Subcutaneous abdominal adipose tissue (tissue), 5 donors: ENCODE results near the gene PRUNE2.
A peak's percentile ranks its signal among the peaks of the same experiment; 100 is the strongest.

ENCODE experiments used
- H3K27ac ChIP-seq: one replicate; pipeline ENCODE4 v1.7.0; 2013; ENCODE audit warnings: low read depth, mild to moderate bottlenecking, inconsistent platforms, low read length, moderate library complexity
- H3K27me3 ChIP-seq, 5 donors: one replicate each; pipeline ENCODE4 v1.7.0; 2013; ENCODE audit warnings: low read length in 5 of 5, inconsistent platforms in 1 of 5; ENCODE audit not compliant: control insufficient read depth in 5 of 5, insufficient read depth in 4 of 5
- H3K36me3 ChIP-seq, 5 donors: one replicate each; pipeline ENCODE4 v1.7.0; 2013; ENCODE audit warnings: low read length in 5 of 5; ENCODE audit not compliant: control insufficient read depth in 5 of 5, insufficient read depth in 5 of 5
- H3K4me1 ChIP-seq, 5 donors: one replicate each; pipeline ENCODE4 v1.7.0; 2013; ENCODE audit warnings: low read length in 5 of 5, mild to moderate bottlenecking in 3 of 5, moderate library complexity in 1 of 5; ENCODE audit not compliant: control insufficient read depth in 5 of 5, insufficient read depth in 5 of 5
- H3K4me3 ChIP-seq, 5 donors: one replicate each; pipeline ENCODE4 v1.7.0; 2013; ENCODE audit warnings: low read length in 5 of 5, low read depth in 1 of 5
- H3K9ac ChIP-seq, 5 donors: one replicate each; pipeline ENCODE4 v1.7.0; 2013; ENCODE audit warnings: low read length in 5 of 5, mild to moderate bottlenecking in 4 of 5, moderate library complexity in 3 of 5
- H3K9me3 ChIP-seq, 5 donors: one replicate each; pipeline ENCODE4 v1.7.0; 2013; ENCODE audit warnings: low read length in 5 of 5; ENCODE audit not compliant: control insufficient read depth in 5 of 5
- donor health status: healthy.
- donor health status: healthy.
- donor health status: healthy.
- donor health status: healthy.
- donor health status: healthy.

Gene PRUNE2

GRCh38 chr9:76852026-76852425 lies 53.9 kb downstream of the PRUNE2 start:
- H3K4me3 ChIP-seq, result no peak overlapping the region
- no peak overlapping the region for H3K27ac ChIP-seq
- no peaks in the 10 kb centered on the region for H3K36me3 ChIP-seq
- H3K27me3 ChIP-seq, result no peaks in the 10 kb centered on the region
- H3K9me3 ChIP-seq, result no peaks in the 10 kb centered on the region
- no peak overlapping the region for H3K9ac ChIP-seq
- H3K4me1 ChIP-seq, result no peaks in the 10 kb centered on the region

- no peak overlapping the region for H3K4me3 ChIP-seq
- peaks cover 0 to 3% (median 0%) of the 10 kb centered on the region in 5 donors for H3K9me3 ChIP-seq
- no peaks in the 10 kb centered on the region for H3K27me3 ChIP-seq
- H3K9ac ChIP-seq, result no peak overlapping the region
- H3K36me3 ChIP-seq, result no peaks in the 10 kb centered on the region
- no peaks in the 10 kb centered on the region for H3K4me1 ChIP-seq
- no peak overlapping the region for H3K27ac ChIP-seq
Observed at GRCh38 chr9:76846297-76846696, 59.6 kb downstream of the PRUNE2 start.

- H3K27me3 ChIP-seq, result no peaks in the 10 kb centered on the region
- H3K9me3 ChIP-seq, result peaks cover 0 to 3% (median 0%) of the 10 kb centered on the region in 5 donors
- no peak overlapping the region for H3K9ac ChIP-seq
- no peaks in the 10 kb centered on the region for H3K36me3 ChIP-seq
- no peak overlapping the region for H3K27ac ChIP-seq
- no peak overlapping the region for H3K4me3 ChIP-seq
- H3K4me1 ChIP-seq, result no peaks in the 10 kb centered on the region
Observed at GRCh38 chr9:76845254-76845653, 60.7 kb downstream of the PRUNE2 start.

- Histone ChIP-seq H3K4me1 (peaks cover 0 to 21% (median 11%) of the 10 kb centered on the region in 5 donors), H3K9me3 (no peaks in the 10 kb centered on the region), H3K9ac (peak overlapping the region in 2 of 5 donors; percentile 32 to 40), H3K36me3 (no peaks in the 10 kb centered on the region), H3K4me3 (no peak overlapping the region), H3K27ac (peak overlapping the region; percentile 74), H3K27me3 (no peaks in the 10 kb centered on the region)
Observed at GRCh38 chr9:76835571-76836283, 70.2 kb downstream of the PRUNE2 start.

- no peaks in the 10 kb centered on the region for H3K27me3 ChIP-seq
- H3K36me3 ChIP-seq, result peaks cover 0 to 2% (median 0%) of the 10 kb centered on the region in 5 donors
- no peaks in the 10 kb centered on the region for H3K9me3 ChIP-seq
- H3K27ac ChIP-seq, result peak overlapping the region; percentile 56
- no peak overlapping the region for H3K4me3 ChIP-seq
- peaks cover 0 to 6% (median 0%) of the 10 kb centered on the region in 5 donors for H3K4me1 ChIP-seq
- no peak overlapping the region for H3K9ac ChIP-seq
Observed at GRCh38 chr9:76828447-76828846, 77.5 kb downstream of the PRUNE2 start.

GRCh38 chr9:76827296-76828080 lies 78.4 kb downstream of the PRUNE2 start:
- Histone ChIP-seq H3K27me3 (no peaks in the 10 kb centered on the region), H3K4me1 (peaks cover 0 to 6% (median 0%) of the 10 kb centered on the region in 5 donors), H3K9me3 (no peaks in the 10 kb centered on the region), H3K27ac (peak overlapping the region; percentile 56), H3K4me3 (no peak overlapping the region), H3K9ac (no peak overlapping the region), H3K36me3 (peaks cover 0 to 2% (median 0%) of the 10 kb centered on the region in 5 donors)

GRCh38 chr9:76820431-76820830 lies 85.5 kb downstream of the PRUNE2 start:
- Histone ChIP-seq H3K27ac (no peak overlapping the region), H3K27me3 (no peaks in the 10 kb centered on the region), H3K9me3 (no peaks in the 10 kb centered on the region), H3K36me3 (peaks cover 0 to under 1% (median 0%) of the 10 kb centered on the region in 5 donors), H3K4me1 (no peaks in the 10 kb centered on the region), H3K9ac (no peak overlapping the region), H3K4me3 (no peak overlapping the region)

GRCh38 chr9:76818271-76818670 lies 87.6 kb downstream of the PRUNE2 start:
- no peak overlapping the region for H3K9ac ChIP-seq
- peak overlapping the region; percentile 52 for H3K27ac ChIP-seq
- no peaks in the 10 kb centered on the region for H3K4me1 ChIP-seq

GRCh38 chr9:76817489-76817888 lies 88.4 kb downstream of the PRUNE2 start:
- peak overlapping the region; percentile 52 for H3K27ac ChIP-seq
- no peak overlapping the region for H3K4me3 ChIP-seq
- H3K27me3 ChIP-seq, result no peaks in the 10 kb centered on the region
- H3K9ac ChIP-seq, result no peak overlapping the region
- no peaks in the 10 kb centered on the region for H3K36me3 ChIP-seq
- no peaks in the 10 kb centered on the region for H3K9me3 ChIP-seq
- no peaks in the 10 kb centered on the region for H3K4me1 ChIP-seq

More at GRCh38 chr9:76818271-76818670, 87.6 kb downstream of the PRUNE2 start:
- H3K4me3 ChIP-seq, result no peak overlapping the region
- H3K36me3 ChIP-seq, result no peaks in the 10 kb centered on the region
- H3K27me3 ChIP-seq, result no peaks in the 10 kb centered on the region
- no peaks in the 10 kb centered on the region for H3K9me3 ChIP-seq

GRCh38 chr9:76812591-76812990 lies 93.3 kb downstream of the PRUNE2 start:
- Histone ChIP-seq H3K27ac (no peak overlapping the region), H3K4me3 (no peak overlapping the region), H3K9ac (no peak overlapping the region), H3K36me3 (no peaks in the 10 kb centered on the region), H3K27me3 (no peaks in the 10 kb centered on the region), H3K9me3 (no peaks in the 10 kb centered on the region), H3K4me1 (no peaks in the 10 kb centered on the region)
